H1 (cell line): Measurements from ENCODE around the gene TCFL5. TPM values are rescaled to one million over a fixed set of nuclear protein-coding genes. Genes with fewer than 3 reads are reported as not detected.

ENCODE experiments used
- CEBPB ChIP-seq: IDR thresholded peaks from 2 replicates; pipeline ENCODE4 v1.6.1; 2012; ENCODE audit warnings: low read depth, low read length
- HDAC2 ChIP-seq, 2 experiments: fragments of 300-600 bp in 1 of 2; sonication (generic) in 1 of 2; IDR thresholded peaks; 2 replicates each; pipeline ENCODE4 v1.6.1; 2011 to 2012; ENCODE audit warnings: low read depth in 2 of 2, low read length in 2 of 2, mild to moderate bottlenecking in 2 of 2, moderate library complexity in 2 of 2, borderline replicate concordance in 1 of 2, inconsistent platforms in 1 of 2
- HDAC6 ChIP-seq: IDR thresholded peaks from one replicate; pipeline ENCODE4 v1.7.1; 2012; ENCODE audit warnings: low read depth, mild to moderate bottlenecking, inconsistent platforms, low read length, moderate library complexity
- NRF1 ChIP-seq: IDR thresholded peaks from 2 replicates; pipeline ENCODE4 v1.6.1; 2011; ENCODE audit warnings: mild to moderate bottlenecking, low read depth, low read length, improper control_type of control experiment
- PHF8 ChIP-seq: fragments of 200-600 bp; sonication (generic); conservative IDR thresholded peaks from 2 replicates; pipeline ENCODE4 v1.7.1; 2012; ENCODE audit warnings: low read depth, mild to moderate bottlenecking, inconsistent platforms, low read length, moderate library complexity
- polyA plus RNA-seq, 7 experiments: library from polyadenylated mRNA; depleted of rRNA in 3 of 7; stranded (reverse) in 5 of 7; unstranded in 2 of 7; fragments of >200 nt in 5 of 7; fragments of 200-250 nt in 2 of 7; gene quantifications; 1 replicate in 5 of 7; 2 replicates in 1 of 7; 4 replicates in 1 of 7; pipeline versions ENCODE4 v1.2.1 to v1.2.3, GENCODE V29; 2011 to 2013; ENCODE audit warnings: missing spikeins in 2 of 7, mixed read lengths in 2 of 7
- total RNA-seq: library from RNA; stranded (reverse); fragmentation: NEBNext Ultra II Directional; extraction: Animal tissue kit (Norgen Biotek cat#: 25700); gene quantifications from 2 replicates; pipeline ENCODE4 v1.2.1, GENCODE V29; 2021

The TCFL5 gene
- total and polyA plus RNA-seq, 2 of the 8 experiments (the other 6 are each of a cell fraction or from before 2014, with no cell fraction given) = 6.2 to 15.0 TPM

- TF ChIP-seq PHF8 = no peak
- no peak for TF ChIP-seq HDAC6
- no peak for TF ChIP-seq HDAC2 (IDR thresholded peaks at IDR 0.05; ENCODE audit: borderline replicate concordance in 1 of 2, low read depth in 2 of 2, low read length in 2 of 2)
- no peak for TF ChIP-seq NRF1
- no peak for TF ChIP-seq CEBPB
These were observed 62.6 kb downstream of the TCFL5 start (continued) for GRCh38 chr20:62799036-62799435.
